NAMALWA (cell line): ENCODE data around the gene TTC36.
"Not testable (repeated sequence)": the region's sequence is repeated elsewhere in the genome, so short reads cannot be mapped to it uniquely, and the experiment has no call there.

Experiments
- DNase-seq: peaks from one replicate; pipeline ENCODE4 v3.0.0-alpha.2; 2015; ENCODE audit warnings: low spot score

The TTC36 gene

GRCh38 chr11:118527109-118527508 lies at the start of gene TTC36:
TTC36 (plus strand) TSS chr11:118527474; CDS start chr11:118527495, 21 bp downstream.
- no peak for DNase-seq

GRCh38 chr11:118481238-118481637 lies 46.0 kb upstream of the TTC36 start:
- not testable (repeated sequence) for DNase-seq

GRCh38 chr11:118484405-118484804 lies 42.9 kb upstream of the TTC36 start:
- no peak for DNase-seq

- peak; percentile 40 for DNase-seq
These were observed 42.0 kb upstream of the TTC36 start for GRCh38 chr11:118485273-118485672.

- DNase-seq = peak; percentile 88
These were observed 38.7 kb upstream of the TTC36 start for GRCh38 chr11:118488480-118489109.

GRCh38 chr11:118491041-118491440 lies 36.2 kb upstream of the TTC36 start:
- DNase-seq = no peak

- no peak for DNase-seq
These were observed 29.4 kb upstream of the TTC36 start for GRCh38 chr11:118497831-118498230.

GRCh38 chr11:118503216-118503615 lies 24.1 kb upstream of the TTC36 start:
- DNase-seq = no peak

- DNase-seq = no peak
These were observed 15.7 kb upstream of the TTC36 start for GRCh38 chr11:118511601-118512000.

- no peak for DNase-seq
These were observed 13.2 kb upstream of the TTC36 start for GRCh38 chr11:118514103-118514502.

GRCh38 chr11:118519549-118519948 lies 7.7 kb upstream of the TTC36 start:
- no peak for DNase-seq

- no peak for DNase-seq
These were observed 5.4 kb upstream of the TTC36 start for GRCh38 chr11:118521892-118522311.

- DNase-seq = no peak
These were observed 4.7 kb upstream of the TTC36 start for GRCh38 chr11:118522571-118523072.

GRCh38 chr11:118524356-118524755 lies 2.9 kb upstream of the TTC36 start:
- no peak for DNase-seq

- no peak for DNase-seq
These were observed 2.4 kb upstream of the TTC36 start for GRCh38 chr11:118524757-118525470.

GRCh38 chr11:118526688-118527087 lies 586 bp upstream of the TTC36 start:
- DNase-seq = no peak

GRCh38 chr11:118528511-118528910 lies 1.2 kb downstream of the TTC36 start:
- no peak for DNase-seq

GRCh38 chr11:118529584-118530175 lies 2.4 kb downstream of the TTC36 start:
- no peak for DNase-seq

GRCh38 chr11:118530180-118530682 lies 3.0 kb downstream of the TTC36 start:
- DNase-seq = no peak

GRCh38 chr11:118530683-118531596 lies 3.7 kb downstream of the TTC36 start, which contains the start of gene TMEM25:
TMEM25 (plus strand) TSS chr11:118531192; CDS start chr11:118531802, 610 bp downstream.
- DNase-seq = peak; percentile 48

- DNase-seq = no peak
These were observed 4.4 kb downstream of the TTC36 start for GRCh38 chr11:118531597-118532084.
